Activated CD4-positive, alpha-beta T cell treated with anti-CD3 and anti-CD28 coated beads, Interleukin-2, amount 50 U/mL, for 24 hours (primary cell): ENCODE data around the gene EN1.

Experiments used
- DNase-seq, 2 donors: peaks; one replicate each; pipeline ENCODE4 v3.0.0-alpha.2; 2020; ENCODE audit warnings: low read depth in 1 of 2, low spot score in 1 of 2

The EN1 gene

DNA sequence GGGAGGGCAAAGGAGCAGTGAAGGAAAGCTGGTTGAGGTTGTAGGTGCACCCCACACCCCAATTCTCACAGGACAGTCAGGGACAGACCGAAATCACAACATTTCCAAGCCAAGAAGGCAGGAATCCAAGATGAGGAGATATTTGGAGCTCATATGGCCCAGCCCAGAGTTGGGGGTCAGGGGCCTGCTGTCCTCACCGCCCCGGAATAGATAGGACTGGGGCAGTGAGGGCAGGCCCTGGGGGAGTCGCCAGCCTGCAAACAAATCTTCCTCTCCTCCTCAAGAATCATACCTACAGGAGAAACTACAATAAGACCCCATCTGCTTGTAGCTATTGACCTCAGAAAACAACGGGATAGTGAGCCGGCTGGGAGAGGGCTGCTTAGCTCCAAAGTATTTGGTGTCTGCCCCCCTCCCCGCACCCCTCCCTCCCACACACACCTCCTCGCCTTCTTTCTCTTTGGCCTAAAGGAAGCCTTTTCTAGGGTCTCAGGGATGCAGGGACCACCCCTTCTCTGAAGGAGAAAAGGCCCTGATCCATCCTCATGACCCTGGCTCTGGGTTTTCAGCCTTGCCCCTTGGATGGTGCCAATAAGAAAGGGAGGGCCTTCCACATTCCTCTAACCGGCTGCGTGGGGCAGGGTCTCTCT is 3.8 kb downstream of the EN1 start:
- no peak for DNase-seq

GRCh38 chr2:118842661-118843482 is 4.6 kb downstream of the EN1 start:
- DNase-seq, result no peak

DNA sequence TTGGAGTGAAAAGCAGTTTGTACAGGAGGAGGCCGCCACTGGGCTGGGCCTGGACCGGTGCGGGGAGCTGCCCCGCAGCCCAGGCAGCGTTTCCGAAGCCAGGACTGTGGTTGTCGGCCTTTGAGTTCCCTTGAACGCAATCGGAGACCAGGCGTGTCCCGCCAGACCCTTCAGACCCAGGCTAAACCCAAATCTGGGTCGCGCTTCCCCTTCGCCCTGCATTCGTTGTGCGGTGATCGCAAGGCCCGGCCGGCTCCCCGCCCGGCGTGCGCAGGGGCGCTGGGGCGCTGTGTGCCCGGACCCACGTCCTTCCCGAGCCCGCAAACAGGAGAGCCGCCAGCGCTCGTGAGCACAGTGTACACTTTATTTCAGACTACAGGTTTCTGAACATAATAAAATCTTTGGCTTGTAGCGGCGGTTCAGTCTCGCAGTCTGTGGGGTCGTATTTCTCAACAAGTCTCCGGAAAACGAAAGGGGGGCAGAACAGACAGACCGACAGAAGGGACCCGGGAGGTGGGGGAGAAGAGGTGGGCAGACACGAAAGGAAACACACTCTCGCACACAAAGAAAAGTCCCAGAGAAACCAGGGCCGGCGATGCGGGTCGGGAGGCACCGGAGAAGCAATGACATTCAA is 5.5 kb downstream of the EN1 start:
- no peak for DNase-seq

- no peak for DNase-seq
Observed at GRCh38 chr2:118841450-118841827, 6.0 kb downstream of the EN1 start.

- no peak for DNase-seq
Observed at GRCh38 chr2:118838741-118839455, 8.6 kb downstream of the EN1 start.

GRCh38 chr2:118837621-118838020 is 9.8 kb downstream of the EN1 start:
- DNase-seq, result no peak

DNA sequence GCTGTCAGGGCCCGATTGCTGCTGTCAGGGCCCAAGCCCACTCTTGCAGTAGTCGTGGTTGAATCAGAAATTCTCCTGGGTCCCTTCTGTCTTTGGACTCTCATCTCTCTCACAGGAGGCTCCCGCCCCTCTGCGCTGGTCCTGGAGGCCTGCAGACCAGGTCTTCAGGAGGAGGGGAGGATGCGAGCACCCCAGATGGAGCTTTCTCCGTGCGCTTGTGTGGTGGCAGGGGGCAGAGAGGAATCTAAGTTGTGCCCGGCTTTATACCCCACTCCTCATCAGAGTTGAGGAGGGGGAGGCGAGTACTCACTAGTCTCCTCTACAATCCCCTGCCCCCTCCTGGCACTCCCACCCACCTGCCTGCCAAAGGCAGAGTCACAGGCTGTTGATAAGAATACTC is 10.4 kb downstream of the EN1 start:
- no peak for DNase-seq

DNA sequence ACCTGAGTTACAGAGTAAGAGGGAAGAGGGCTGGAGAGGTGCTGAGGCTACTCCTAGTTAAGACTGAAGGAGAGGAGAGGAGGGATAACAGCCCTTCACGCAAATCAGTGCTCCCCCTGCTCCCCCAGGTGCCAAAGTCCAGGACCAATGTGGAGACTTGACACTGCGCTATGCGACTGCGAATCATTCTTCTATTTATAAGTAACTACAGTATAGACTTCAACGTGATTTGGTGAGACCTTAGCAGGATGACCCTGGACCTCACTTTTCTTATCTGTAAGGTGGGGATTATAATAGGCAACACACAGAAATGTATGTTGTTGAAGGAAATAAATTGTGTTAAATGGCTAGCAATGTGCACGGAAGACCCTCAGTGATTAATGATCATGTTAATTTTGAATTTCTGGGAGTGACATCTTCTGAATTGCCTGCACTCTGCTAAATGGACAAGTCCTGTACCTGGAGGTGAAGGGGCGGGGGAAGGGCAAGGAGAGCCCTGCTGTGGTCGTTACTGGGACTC is 11.0 kb downstream of the EN1 start:
- no peak for DNase-seq

- DNase-seq, result no peak
Observed at GRCh38 chr2:118835746-118836410, 11.6 kb downstream of the EN1 start.

GRCh38 chr2:118834901-118835745 is 12.3 kb downstream of the EN1 start:
- DNase-seq, result no peak

GRCh38 chr2:118834440-118834810 is 13.0 kb downstream of the EN1 start:
- DNase-seq, result no peak

DNA sequence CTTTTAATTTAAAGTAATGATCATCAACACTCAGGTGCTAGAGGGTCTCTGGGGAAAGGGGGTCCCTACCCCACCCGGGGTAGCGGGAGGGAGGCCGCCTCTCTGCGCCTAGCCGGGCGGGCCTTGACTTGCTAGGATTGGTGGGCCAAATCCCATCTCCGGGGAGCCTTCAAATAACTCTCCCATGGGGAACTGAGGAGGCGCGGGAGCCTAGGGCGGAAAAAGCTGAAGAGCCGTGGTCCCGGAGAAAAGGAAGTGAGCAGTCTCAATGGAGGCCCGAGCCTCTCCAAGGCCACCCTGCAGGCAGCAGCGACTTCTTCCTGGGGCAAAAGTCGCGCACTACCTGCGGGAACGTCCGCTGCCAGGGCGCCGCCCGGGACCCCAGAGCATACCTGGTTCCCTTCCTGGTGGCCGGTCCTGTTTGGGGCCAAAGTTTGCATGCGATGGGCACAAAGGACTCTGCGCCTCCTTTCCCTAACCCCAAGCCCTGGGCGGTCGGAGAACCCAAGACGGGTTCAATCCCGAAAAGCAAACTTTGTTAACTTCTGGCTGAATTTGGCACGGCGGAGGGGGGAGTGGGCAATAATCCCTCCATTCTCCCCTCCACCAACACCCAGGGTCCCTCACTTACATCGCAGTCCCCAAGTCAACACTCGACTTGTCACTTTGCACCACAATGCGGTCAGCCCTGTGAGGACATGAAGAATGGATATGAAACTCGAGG is 13.6 kb downstream of the EN1 start:
- DNase-seq, result no peak

- no peak for DNase-seq
Observed at GRCh38 chr2:118832791-118833715, 14.4 kb downstream of the EN1 start.

DNA sequence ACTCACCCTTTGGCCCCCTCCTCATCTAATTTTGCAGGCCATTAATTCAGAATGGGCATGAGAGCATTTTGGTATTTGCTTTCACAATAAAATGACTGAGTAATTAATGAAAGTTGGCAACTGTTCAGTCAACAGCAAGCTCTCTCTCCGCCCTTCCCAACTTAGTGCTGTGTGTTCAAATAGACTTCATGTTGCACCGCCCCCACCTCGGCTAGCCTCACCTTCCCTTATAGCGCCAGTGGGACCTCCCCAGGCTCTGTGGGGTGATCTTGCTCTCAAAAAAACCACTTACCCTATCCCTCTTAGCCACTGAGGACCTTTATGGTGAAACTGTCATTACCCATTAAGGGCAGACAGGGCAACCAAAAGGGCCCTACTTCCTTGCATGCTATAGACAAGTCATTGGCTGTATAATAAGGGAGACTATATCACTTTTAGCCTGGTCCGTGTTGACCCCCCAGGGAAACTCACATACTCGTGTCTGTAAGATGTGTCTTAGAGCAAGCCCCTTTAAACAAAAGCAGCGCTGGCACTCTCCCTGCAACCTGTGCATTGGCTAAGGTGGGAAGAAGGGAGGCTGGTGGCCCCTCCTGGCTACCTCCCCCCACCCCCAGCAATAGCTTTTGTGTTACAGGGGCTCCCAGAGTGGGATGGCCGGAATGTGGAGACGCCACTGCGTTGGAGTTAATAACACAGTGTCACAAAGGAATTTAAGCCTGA is 15.2 kb downstream of the EN1 start:
- DNase-seq, result no peak

GRCh38 chr2:118830881-118831280 is 16.6 kb downstream of the EN1 start:
- DNase-seq, result no peak

DNA sequence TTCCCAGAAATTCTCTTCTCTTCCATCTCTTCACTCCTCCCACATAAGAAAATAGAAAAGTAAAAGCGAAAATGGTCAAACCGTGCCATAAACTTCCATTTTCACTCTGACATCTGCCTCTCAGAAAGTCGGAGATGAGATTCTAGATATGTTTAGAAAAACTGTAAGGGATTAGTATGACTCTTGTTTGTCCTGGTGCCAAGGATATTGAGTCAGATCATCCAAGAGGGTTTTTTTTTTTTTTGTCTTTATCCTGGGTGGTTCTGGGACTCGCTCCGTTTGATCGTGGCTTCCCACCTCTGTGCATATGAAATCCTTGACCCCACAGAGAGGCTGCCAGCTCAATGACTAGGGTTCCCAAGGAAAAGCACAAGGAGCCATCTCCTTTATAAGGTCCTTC is 17.3 kb downstream of the EN1 start:
- no peak for DNase-seq

DNA sequence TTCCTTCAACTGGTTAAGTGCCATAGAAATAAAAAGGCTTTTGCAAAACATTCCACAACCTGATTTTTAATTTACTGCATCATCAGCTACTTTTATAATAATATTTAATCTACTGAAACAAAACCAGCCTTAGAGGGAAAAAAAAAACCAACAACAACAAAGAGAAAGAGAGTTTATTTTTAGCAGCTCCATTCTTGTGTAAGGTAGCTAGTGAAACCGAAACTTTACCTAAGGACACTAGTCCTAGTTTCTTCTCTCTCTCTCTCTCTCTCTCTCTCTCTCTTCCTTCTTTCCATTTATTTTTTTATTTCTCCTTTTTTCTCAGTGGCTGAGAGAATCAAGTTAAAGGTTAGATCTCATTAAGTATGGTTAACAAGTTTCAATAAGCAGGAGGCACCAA is 21.4 kb downstream of the EN1 start:
- DNase-seq, result no peak

GRCh38 chr2:118823633-118824032 is 23.8 kb downstream of the EN1 start:
- no peak for DNase-seq
